Measurements from ENCODE around the gene C16orf95. TPM values are rescaled to one million over a fixed set of nuclear protein-coding genes. Genes with fewer than 3 reads are reported as not detected.

Gene C16orf95
- polyA plus RNA-seq, 2 of the 4 experiments (the other 2 are of a cell fraction), result 3.5 to 6.3 TPM

DNA sequence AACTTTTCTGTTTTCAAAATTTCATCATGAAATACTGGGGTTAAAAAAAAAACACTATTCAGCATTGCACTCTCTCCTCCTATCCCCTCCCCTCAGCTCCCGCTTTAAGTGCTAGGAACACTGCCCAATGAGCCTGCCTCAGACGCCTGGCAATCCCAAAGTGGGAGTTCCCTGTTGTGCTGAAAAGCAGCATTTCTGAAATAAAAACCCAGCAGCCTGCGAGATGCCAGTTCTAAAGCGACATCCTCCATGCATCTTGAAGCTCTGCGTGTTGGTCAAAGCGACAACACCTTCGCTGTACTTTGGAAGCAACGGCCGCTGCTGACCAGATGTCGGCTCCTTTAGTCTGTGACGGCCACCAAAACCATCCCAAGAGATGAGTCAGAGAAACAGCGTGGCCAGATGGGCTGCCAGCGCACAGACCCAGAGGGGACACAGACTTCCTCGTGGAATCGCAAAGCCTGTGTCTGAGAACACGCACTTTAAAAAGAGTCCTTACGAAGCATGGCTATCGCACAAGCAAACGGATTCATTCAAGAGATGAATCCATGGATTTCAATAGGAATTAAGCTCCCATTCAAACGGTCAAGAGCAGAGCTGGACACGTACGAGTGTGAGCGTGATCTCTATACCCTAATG is 33.6 kb upstream of the C16orf95 start (continued):
- TF ChIP-seq EP300 (IDR thresholded peaks at IDR 0.05), result no peak
- no peak for TF ChIP-seq ZSCAN20 (CRISPR knock-in tag; IDR thresholded peaks at IDR 0.05)
- TF ChIP-seq CBX8 (IDR thresholded peaks at IDR 0.05), result no peak
- TF ChIP-seq, protein P1, sequence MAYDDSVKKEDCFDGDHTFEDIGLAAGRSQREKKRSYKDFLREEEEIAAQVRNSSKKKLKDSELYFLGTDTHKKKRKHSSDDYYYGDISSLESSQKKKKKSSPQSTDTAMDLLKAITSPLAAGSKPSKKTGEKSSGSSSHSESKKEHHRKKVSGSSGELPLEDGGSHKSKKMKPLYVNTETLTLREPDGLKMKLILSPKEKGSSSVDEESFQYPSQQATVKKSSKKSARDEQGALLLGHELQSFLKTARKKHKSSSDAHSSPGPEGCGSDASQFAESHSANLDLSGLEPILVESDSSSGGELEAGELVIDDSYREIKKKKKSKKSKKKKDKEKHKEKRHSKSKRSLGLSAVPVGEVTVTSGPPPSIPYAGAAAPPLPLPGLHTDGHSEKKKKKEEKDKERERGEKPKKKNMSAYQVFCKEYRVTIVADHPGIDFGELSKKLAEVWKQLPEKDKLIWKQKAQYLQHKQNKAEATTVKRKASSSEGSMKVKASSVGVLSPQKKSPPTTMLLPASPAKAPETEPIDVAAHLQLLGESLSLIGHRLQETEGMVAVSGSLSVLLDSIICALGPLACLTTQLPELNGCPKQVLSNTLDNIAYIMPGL (CRISPR knock-in tag; IDR thresholded peaks at IDR 0.05; ENCODE audit: borderline replicate concordance), result no peak
- TF ChIP-seq NFE2L2 (conservative IDR thresholded peaks at IDR 0.05; ENCODE audit: low read length), result no peak
- no peak for TF ChIP-seq ZC3H11A (IDR thresholded peaks at IDR 0.05)
- no peak for TF ChIP-seq TFCP2L1 (CRISPR knock-in tag; IDR thresholded peaks at IDR 0.05)
- no peak for TF ChIP-seq FOXS1 (CRISPR knock-in tag; IDR thresholded peaks at IDR 0.05)
- TF ChIP-seq HOXA7 (CRISPR knock-in tag; IDR thresholded peaks at IDR 0.05), result no peak
- TF ChIP-seq MAZ (IDR thresholded peaks at IDR 0.05; ENCODE audit: borderline replicate concordance, low read depth, low read length), result no peak

DNA sequence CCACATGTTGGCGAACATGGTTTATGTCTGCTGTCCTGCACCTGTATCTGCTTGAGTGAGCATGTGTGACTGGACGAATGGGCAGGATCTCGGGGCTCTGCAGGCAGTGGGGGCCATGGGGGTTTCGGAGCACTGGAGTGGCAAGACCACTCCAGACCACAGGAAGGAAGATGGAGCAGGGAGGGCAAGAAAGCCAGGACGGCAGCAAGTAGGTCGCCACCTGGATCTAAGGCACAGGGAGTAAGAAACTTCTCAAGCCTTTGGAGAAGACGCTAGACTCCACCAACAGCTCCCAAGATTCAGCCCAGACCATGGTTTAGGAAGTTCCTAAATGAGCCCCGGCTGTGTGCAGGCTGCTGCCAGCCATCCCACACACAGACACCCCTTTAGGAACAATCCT is 32.8 kb upstream of the C16orf95 start:
- H3K27ac ChIP-seq, result no peak overlapping the region
- no peak for TF ChIP-seq CEBPB (IDR thresholded peaks at IDR 0.05)
- no peak for TF ChIP-seq SMC3 (IDR thresholded peaks at IDR 0.05)
- DNase-seq (ENCODE audit: low read depth in 1 of 2, low spot score in 1 of 2) (no peak), ATAC-seq (no peak), FAIRE-seq (no peak)
- no peaks in the 10 kb centered on the region for H3K4me1 ChIP-seq
- no peaks in the 10 kb centered on the region for H3K9me3 ChIP-seq
- ChIA-PET CTCF (interaction anchor here (0.5 to 1.9 kb wide), 5 partner anchors 11 to 467 kb away, joined by 3 to 7 read pairs (median 4); no protein-coding TSS in a partner anchor), POLR2A (no interaction called here)
- no peak overlapping the region for H3K4me2 ChIP-seq
- WGBS (ENCODE audit: missing lambda C conversion rate), result 80% methylated on average over 8 of the region's 8 CpGs
- no peak overlapping the region for H3K4me3 ChIP-seq

DNA sequence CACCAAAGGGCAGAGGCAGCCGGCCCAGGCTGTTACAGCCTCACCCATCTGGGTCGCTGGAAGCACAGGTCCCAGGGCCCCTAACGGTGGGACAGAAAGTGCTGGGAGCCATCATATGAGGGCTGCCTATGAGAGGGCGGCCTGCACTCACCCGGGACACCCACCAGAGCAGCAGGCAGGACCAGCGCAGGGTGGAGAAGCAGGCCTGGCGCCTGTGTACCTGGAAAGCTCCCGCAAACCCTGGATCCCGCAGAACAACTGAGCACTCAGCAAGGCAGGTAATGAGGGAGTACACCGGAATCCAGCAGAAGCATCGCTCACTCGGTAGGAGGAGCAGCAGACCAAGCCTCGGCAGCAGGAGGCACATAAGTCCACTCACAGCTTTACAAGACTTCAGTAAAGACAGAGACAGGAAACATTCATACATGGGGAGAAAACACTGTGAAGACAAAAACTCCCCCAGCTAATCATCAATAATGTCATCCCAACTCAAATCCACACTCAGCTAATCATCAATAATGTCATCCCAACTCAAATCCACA is 31.5 kb upstream of the C16orf95 start:
- no peak for TF ChIP-seq RFX5 (IDR thresholded peaks at IDR 0.05)
- no peak for TF ChIP-seq RAD21 (conservative IDR thresholded peaks at IDR 0.05 in 1 of 2, IDR thresholded peaks at IDR 0.05 in 1 of 2)
- TF ChIP-seq ZSCAN20 (CRISPR knock-in tag; IDR thresholded peaks at IDR 0.05), result no peak
- no peak for TF ChIP-seq ZNF302 (CRISPR knock-in tag; IDR thresholded peaks at IDR 0.05)
- TF ChIP-seq, protein P2, sequence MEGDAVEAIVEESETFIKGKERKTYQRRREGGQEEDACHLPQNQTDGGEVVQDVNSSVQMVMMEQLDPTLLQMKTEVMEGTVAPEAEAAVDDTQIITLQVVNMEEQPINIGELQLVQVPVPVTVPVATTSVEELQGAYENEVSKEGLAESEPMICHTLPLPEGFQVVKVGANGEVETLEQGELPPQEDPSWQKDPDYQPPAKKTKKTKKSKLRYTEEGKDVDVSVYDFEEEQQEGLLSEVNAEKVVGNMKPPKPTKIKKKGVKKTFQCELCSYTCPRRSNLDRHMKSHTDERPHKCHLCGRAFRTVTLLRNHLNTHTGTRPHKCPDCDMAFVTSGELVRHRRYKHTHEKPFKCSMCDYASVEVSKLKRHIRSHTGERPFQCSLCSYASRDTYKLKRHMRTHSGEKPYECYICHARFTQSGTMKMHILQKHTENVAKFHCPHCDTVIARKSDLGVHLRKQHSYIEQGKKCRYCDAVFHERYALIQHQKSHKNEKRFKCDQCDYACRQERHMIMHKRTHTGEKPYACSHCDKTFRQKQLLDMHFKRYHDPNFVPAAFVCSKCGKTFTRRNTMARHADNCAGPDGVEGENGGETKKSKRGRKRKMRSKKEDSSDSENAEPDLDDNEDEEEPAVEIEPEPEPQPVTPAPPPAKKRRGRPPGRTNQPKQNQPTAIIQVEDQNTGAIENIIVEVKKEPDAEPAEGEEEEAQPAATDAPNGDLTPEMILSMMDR (IDR thresholded peaks at IDR 0.05), result no peak
- no peak for TF ChIP-seq GATA3 (IDR thresholded peaks at IDR 0.05; ENCODE audit: borderline replicate concordance)
- no peak for TF ChIP-seq CHD4 (IDR thresholded peaks at IDR 0.05; ENCODE audit: borderline replicate concordance)
- TF ChIP-seq, protein P3, sequence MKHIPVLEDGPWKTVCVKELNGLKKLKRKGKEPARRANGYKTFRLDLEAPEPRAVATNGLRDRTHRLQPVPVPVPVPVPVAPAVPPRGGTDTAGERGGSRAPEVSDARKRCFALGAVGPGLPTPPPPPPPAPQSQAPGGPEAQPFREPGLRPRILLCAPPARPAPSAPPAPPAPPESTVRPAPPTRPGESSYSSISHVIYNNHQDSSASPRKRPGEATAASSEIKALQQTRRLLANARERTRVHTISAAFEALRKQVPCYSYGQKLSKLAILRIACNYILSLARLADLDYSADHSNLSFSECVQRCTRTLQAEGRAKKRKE (CRISPR knock-in tag; IDR thresholded peaks at IDR 0.05; ENCODE audit: low read depth), result no peak
- TF ChIP-seq FOSB (CRISPR knock-in tag; IDR thresholded peaks at IDR 0.05), result no peak
- TF ChIP-seq EHF (CRISPR knock-in tag; IDR thresholded peaks at IDR 0.05), result no peak
- TF ChIP-seq PHF8 (IDR thresholded peaks at IDR 0.05; ENCODE audit: borderline replicate concordance, low read depth), result no peak
- no peak for TF ChIP-seq HOXB5 (CRISPR knock-in tag; IDR thresholded peaks at IDR 0.05)
- no peak for TF ChIP-seq BHLHE40 (IDR thresholded peaks at IDR 0.05; ENCODE audit: low read depth, low read length)
- no peak for TF ChIP-seq POLR2AphosphoS2 (conservative IDR thresholded peaks at IDR 0.05; ENCODE audit: low read length)
- no peak for TF ChIP-seq EHMT2 (IDR thresholded peaks at IDR 0.05; ENCODE audit: low read depth)
- no peak for TF ChIP-seq JUN (IDR thresholded peaks at IDR 0.05)
- TF ChIP-seq, protein P1 (CRISPR knock-in tag; IDR thresholded peaks at IDR 0.05; ENCODE audit: borderline replicate concordance), result no peak
- no peak for TF ChIP-seq RARB (CRISPR knock-in tag; IDR thresholded peaks at IDR 0.05)
- ChIA-PET CTCF (interaction anchor here (1.3 to 1.9 kb wide), 5 partner anchors 10 to 25 kb away, joined by 3 to 7 read pairs (median 4); no protein-coding TSS in a partner anchor), POLR2A (no interaction called here)
- no peak overlapping the region for H3K27ac ChIP-seq
- H3K9me3 ChIP-seq, result no peaks in the 10 kb centered on the region
- ATAC-seq (no peak), FAIRE-seq (no peak), DNase-seq (ENCODE audit: low read depth in 1 of 2, low spot score in 1 of 2) (no peak)
- no peaks in the 10 kb centered on the region for H3K4me1 ChIP-seq
- H3K4me2 ChIP-seq, result no peak overlapping the region
- no peak overlapping the region for H3K4me3 ChIP-seq
- 92% methylated on average over 8 of the region's 13 CpGs for WGBS (ENCODE audit: missing lambda C conversion rate)

All from A549 (cell line).